GM23338 (cell line): Measurements from ENCODE around the gene CD1E. TPM values are rescaled to one million over a fixed set of nuclear protein-coding genes. Genes with fewer than 3 reads are reported as not detected.

Source experiments
- ATAC-seq: fragments of 200-7000 bp; cut with Tn5 transposase; 3 replicates; pipeline ENCODE4 v1.9.1; 2020
- DNase-seq: peaks from one replicate; pipeline ENCODE4 v3.0.0-alpha.2; 2015; ENCODE audit warnings: low spot score
- H2AFZ ChIP-seq: fragments of 200-600 bp; sonication (generic); 2 replicates; pipeline ENCODE4 v1.8.0; 2016; ENCODE audit warnings: antibody characterized with exemption, mild to moderate bottlenecking, moderate library complexity
- H3F3A ChIP-seq: fragments of 200-600 bp; sonication (generic); replicated peaks from 2 replicates; pipeline ENCODE4 v1.8.0; 2017; ENCODE audit warnings: antibody characterized with exemption, mixed run types, low read depth
- H3K27ac ChIP-seq: fragments of 200-600 bp; sonication (generic); 2 replicates; pipeline ENCODE4 v1.6.1; 2016; ENCODE audit warnings: low read depth
- H3K27me3 ChIP-seq: fragments of 200-600 bp; sonication (generic); 2 replicates; pipeline ENCODE4 v1.8.0; 2016; ENCODE audit warnings: mild to moderate bottlenecking, mixed run types, moderate library complexity; ENCODE audit not compliant: insufficient read depth
- H3K36me3 ChIP-seq: fragments of 200-600 bp; sonication (generic); 2 replicates; pipeline ENCODE4 v1.8.0; 2016; ENCODE audit warnings: mild to moderate bottlenecking; ENCODE audit not compliant: insufficient read depth
- H3K4me1 ChIP-seq: fragments of 200-600 bp; sonication (generic); 2 replicates; pipeline ENCODE4 v1.8.0; 2016; ENCODE audit warnings: mild to moderate bottlenecking, moderate library complexity; ENCODE audit not compliant: insufficient read depth
- H3K4me2 ChIP-seq: fragments of 200-600 bp; sonication (generic); 2 replicates; pipeline ENCODE4 v1.7.1; 2017; ENCODE audit warnings: mixed run types
- H3K4me3 ChIP-seq: fragments of 200-600 bp; sonication (generic); 2 replicates; pipeline ENCODE4 v1.6.1; 2016; ENCODE audit warnings: mixed run types
- H3K79me2 ChIP-seq: fragments of 200-600 bp; sonication (generic); replicated peaks from 2 replicates; pipeline ENCODE4 v1.8.0; 2017; ENCODE audit warnings: mild to moderate bottlenecking; ENCODE audit not compliant: insufficient read depth
- H3K9me2 ChIP-seq: fragments of 200-600 bp; sonication (generic); 2 replicates; pipeline ENCODE4 v1.8.0; 2017; ENCODE audit not compliant: insufficient read depth
- H4K20me1 ChIP-seq: fragments of 200-600 bp; sonication (generic); replicated peaks from 2 replicates; pipeline ENCODE4 v1.8.0; 2017; ENCODE audit warnings: mild to moderate bottlenecking; ENCODE audit not compliant: insufficient read depth
- H3K27ac Mint-ChIP-seq: 2 replicates; pipeline ENCODE4 v1.8.0; 2020; ENCODE audit warnings: inconsistent platforms, mild to moderate bottlenecking, moderate library complexity, mixed read lengths
- H3K27me3 Mint-ChIP-seq: 3 replicates; pipeline ENCODE4 v1.8.0; 2022; ENCODE audit warnings: low read depth, mild to moderate bottlenecking, moderate library complexity, mixed read lengths, inconsistent platforms; ENCODE audit not compliant: insufficient read depth, poor library complexity
- H3K36me3 Mint-ChIP-seq: 3 replicates; pipeline ENCODE4 v1.8.0; 2021; ENCODE audit warnings: low read depth, mild to moderate bottlenecking, inconsistent platforms, moderate library complexity, mixed read lengths
- H3K4me1 Mint-ChIP-seq: 3 replicates; pipeline ENCODE4 v1.8.0; 2020; ENCODE audit warnings: mild to moderate bottlenecking, inconsistent platforms, mixed read lengths
- H3K4me3 Mint-ChIP-seq: 3 replicates; pipeline ENCODE4 v1.8.0; 2021; ENCODE audit warnings: moderate library complexity, mild to moderate bottlenecking, inconsistent platforms, mixed read lengths
- H3K9me3 Mint-ChIP-seq: 3 replicates; pipeline ENCODE4 v1.8.0; 2020; ENCODE audit warnings: moderate library complexity, mild to moderate bottlenecking, inconsistent platforms, mixed read lengths
- CREB1 ChIP-seq: fragments of 250-450 bp; sonication (Bioruptor Pico); IDR thresholded peaks from 2 replicates; pipeline ENCODE4 v1.5.0; 2020; ENCODE audit warnings: low read depth, mild to moderate bottlenecking, moderate library complexity
- EZH2 ChIP-seq: fragments of 200-600 bp; sonication (generic); IDR thresholded peaks from one replicate; pipeline ENCODE4 v1.8.0; 2017; ENCODE audit warnings: antibody characterized with exemption, mild to moderate bottlenecking, low read depth; ENCODE audit not compliant: unreplicated experiment
- EZH2phosphoT487 ChIP-seq: fragments of 200-600 bp; sonication (generic); IDR thresholded peaks from one replicate; pipeline ENCODE4 v1.8.1; 2018; ENCODE audit warnings: antibody characterized with exemption; ENCODE audit not compliant: unreplicated experiment
- JUNB ChIP-seq: IDR thresholded peaks from one replicate; pipeline ENCODE4 v1.6.1; 2016; ENCODE audit warnings: antibody characterized with exemption; ENCODE audit not compliant: unreplicated experiment
- NANOG ChIP-seq: IDR thresholded peaks from 2 replicates; pipeline ENCODE4 v1.6.1; 2016; ENCODE audit warnings: antibody characterized with exemption, borderline replicate concordance
- POLR2AphosphoS5 ChIP-seq: IDR thresholded peaks from 2 replicates; pipeline ENCODE4 v1.6.1; 2016; ENCODE audit warnings: antibody characterized with exemption, low read depth
- STAT1 ChIP-seq: IDR thresholded peaks from one replicate; pipeline ENCODE4 v1.6.1; 2016; ENCODE audit warnings: antibody characterized with exemption; ENCODE audit not compliant: unreplicated experiment
- ZNF114 ChIP-seq: fragments of 250-450 bp; sonication (Bioruptor Pico); IDR thresholded peaks from 2 replicates; pipeline ENCODE4 v1.5.0; 2020; ENCODE audit warnings: mild to moderate bottlenecking, moderate library complexity
- ZNF331 ChIP-seq: fragments of 250-450 bp; sonication (Bioruptor Pico); IDR thresholded peaks from 2 replicates; pipeline ENCODE4 v1.5.0; 2020; ENCODE audit warnings: low read depth, mild to moderate bottlenecking, moderate library complexity
- polyA plus RNA-seq: library from polyadenylated mRNA; unstranded; fragments of >200 nt; fragmentation: Nextera tagmentation; extraction: Ambion mirVana; gene quantifications from 2 replicates; pipeline ENCODE4 v1.2.1, GENCODE V29; 2016
- total RNA-seq: library from RNA; depleted of rRNA; stranded (reverse); fragments of >200 nt; shearing (Covaris generic); gene quantifications from 2 replicates; pipeline ENCODE4 v1.2.3, GENCODE V29; 2014
- TF ChIP-seq, protein P1 (sequence below): fragments of 250-450 bp; sonication (Bioruptor Pico); IDR thresholded peaks from 2 replicates; pipeline ENCODE4 v1.5.0; 2020; ENCODE audit warnings: mild to moderate bottlenecking, moderate library complexity
- TF ChIP-seq, protein P2 (sequence below): IDR thresholded peaks from one replicate; pipeline ENCODE4 v1.6.1; 2018; ENCODE audit warnings: antibody characterized with exemption; ENCODE audit not compliant: unreplicated experiment
- TF ChIP-seq, protein P3 (sequence below), 2 experiments: fragments of 200-600 bp in 1 of 2; sonication (generic) in 1 of 2; conservative IDR thresholded peaks; 2 replicates each; pipeline versions ENCODE4 v1.5.1 to v1.6.1; 2016 to 2017; ENCODE audit warnings: antibody characterized with exemption in 2 of 2, low read depth in 2 of 2, mild to moderate bottlenecking in 2 of 2, moderate library complexity in 1 of 2
- TF ChIP-seq, protein P4 (sequence below): IDR thresholded peaks from 2 replicates; pipeline ENCODE4 v1.6.1; 2016; ENCODE audit warnings: antibody characterized with exemption

The CD1E gene
- total and polyA plus RNA-seq, 2 experiments from 2014 or later: not detected

DNA sequence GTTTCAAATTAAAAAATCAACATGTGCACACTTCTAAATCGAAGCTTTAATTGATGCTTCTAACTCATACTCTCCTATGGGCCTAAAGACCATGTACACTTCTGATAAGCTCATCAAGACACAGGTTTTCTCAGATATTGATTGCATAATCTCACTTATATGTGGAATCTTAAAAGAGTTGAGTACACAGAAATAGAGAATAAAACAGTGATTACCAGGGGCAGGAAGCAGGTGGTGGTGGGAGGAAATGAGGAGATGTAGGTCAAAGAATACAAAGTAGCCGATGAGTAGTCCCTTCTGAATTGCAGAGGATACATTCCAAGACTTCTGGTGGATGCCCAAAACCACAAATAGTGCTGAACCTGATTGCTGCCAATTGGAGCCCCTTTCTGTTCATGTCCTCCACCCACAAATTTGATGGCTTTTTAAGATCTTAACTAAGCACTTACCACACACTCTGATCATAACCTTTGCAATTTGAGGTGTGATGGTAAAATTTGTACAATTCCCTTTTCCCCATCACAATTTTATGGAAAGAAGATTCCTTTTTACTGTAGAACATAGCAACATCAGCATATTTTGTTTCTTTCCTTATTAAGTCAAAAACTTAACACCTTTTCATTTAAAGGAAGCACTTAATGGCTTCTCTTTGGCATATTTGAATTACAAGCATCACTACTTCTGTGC is 19.0 kb upstream of the CD1E start:
- no peaks in the 10 kb centered on the region for H3K27me3 Mint-ChIP-seq
- H3F3A ChIP-seq: no peaks in the 10 kb centered on the region
- no peak overlapping the region for H3K27ac Mint-ChIP-seq

More for the DNA sequence above, 19.0 kb upstream of the CD1E start:
- H3K36me3 ChIP-seq: no peaks in the 10 kb centered on the region
- H2AFZ ChIP-seq: peak overlapping the region; percentile 19; the same call in 1 of the 2 replicates
- no peaks in the 10 kb centered on the region for H3K27me3 ChIP-seq
- H3K4me3 Mint-ChIP-seq: no peak overlapping the region
- H3K36me3 Mint-ChIP-seq: no peaks in the 10 kb centered on the region
- no peaks in the 10 kb centered on the region; the same call in 1 of the 2 replicates for H4K20me1 ChIP-seq
- no peaks in the 10 kb centered on the region; the same call in 2 of the 3 replicates for H3K9me3 Mint-ChIP-seq
- H3K4me2 ChIP-seq: no peak overlapping the region
- H3K79me2 ChIP-seq: no peaks in the 10 kb centered on the region
- TF ChIP-seq POLR2AphosphoS5 (no peak), STAT1 (no peak), NANOG (no peak), ZNF114 (CRISPR knock-in tag) (no peak), CREB1 (CRISPR knock-in tag) (no peak), EZH2phosphoT487 (no peak), EZH2 (no peak), JUNB (no peak), ZNF331 (CRISPR knock-in tag) (no peak)
- TF ChIP-seq, protein P1, sequence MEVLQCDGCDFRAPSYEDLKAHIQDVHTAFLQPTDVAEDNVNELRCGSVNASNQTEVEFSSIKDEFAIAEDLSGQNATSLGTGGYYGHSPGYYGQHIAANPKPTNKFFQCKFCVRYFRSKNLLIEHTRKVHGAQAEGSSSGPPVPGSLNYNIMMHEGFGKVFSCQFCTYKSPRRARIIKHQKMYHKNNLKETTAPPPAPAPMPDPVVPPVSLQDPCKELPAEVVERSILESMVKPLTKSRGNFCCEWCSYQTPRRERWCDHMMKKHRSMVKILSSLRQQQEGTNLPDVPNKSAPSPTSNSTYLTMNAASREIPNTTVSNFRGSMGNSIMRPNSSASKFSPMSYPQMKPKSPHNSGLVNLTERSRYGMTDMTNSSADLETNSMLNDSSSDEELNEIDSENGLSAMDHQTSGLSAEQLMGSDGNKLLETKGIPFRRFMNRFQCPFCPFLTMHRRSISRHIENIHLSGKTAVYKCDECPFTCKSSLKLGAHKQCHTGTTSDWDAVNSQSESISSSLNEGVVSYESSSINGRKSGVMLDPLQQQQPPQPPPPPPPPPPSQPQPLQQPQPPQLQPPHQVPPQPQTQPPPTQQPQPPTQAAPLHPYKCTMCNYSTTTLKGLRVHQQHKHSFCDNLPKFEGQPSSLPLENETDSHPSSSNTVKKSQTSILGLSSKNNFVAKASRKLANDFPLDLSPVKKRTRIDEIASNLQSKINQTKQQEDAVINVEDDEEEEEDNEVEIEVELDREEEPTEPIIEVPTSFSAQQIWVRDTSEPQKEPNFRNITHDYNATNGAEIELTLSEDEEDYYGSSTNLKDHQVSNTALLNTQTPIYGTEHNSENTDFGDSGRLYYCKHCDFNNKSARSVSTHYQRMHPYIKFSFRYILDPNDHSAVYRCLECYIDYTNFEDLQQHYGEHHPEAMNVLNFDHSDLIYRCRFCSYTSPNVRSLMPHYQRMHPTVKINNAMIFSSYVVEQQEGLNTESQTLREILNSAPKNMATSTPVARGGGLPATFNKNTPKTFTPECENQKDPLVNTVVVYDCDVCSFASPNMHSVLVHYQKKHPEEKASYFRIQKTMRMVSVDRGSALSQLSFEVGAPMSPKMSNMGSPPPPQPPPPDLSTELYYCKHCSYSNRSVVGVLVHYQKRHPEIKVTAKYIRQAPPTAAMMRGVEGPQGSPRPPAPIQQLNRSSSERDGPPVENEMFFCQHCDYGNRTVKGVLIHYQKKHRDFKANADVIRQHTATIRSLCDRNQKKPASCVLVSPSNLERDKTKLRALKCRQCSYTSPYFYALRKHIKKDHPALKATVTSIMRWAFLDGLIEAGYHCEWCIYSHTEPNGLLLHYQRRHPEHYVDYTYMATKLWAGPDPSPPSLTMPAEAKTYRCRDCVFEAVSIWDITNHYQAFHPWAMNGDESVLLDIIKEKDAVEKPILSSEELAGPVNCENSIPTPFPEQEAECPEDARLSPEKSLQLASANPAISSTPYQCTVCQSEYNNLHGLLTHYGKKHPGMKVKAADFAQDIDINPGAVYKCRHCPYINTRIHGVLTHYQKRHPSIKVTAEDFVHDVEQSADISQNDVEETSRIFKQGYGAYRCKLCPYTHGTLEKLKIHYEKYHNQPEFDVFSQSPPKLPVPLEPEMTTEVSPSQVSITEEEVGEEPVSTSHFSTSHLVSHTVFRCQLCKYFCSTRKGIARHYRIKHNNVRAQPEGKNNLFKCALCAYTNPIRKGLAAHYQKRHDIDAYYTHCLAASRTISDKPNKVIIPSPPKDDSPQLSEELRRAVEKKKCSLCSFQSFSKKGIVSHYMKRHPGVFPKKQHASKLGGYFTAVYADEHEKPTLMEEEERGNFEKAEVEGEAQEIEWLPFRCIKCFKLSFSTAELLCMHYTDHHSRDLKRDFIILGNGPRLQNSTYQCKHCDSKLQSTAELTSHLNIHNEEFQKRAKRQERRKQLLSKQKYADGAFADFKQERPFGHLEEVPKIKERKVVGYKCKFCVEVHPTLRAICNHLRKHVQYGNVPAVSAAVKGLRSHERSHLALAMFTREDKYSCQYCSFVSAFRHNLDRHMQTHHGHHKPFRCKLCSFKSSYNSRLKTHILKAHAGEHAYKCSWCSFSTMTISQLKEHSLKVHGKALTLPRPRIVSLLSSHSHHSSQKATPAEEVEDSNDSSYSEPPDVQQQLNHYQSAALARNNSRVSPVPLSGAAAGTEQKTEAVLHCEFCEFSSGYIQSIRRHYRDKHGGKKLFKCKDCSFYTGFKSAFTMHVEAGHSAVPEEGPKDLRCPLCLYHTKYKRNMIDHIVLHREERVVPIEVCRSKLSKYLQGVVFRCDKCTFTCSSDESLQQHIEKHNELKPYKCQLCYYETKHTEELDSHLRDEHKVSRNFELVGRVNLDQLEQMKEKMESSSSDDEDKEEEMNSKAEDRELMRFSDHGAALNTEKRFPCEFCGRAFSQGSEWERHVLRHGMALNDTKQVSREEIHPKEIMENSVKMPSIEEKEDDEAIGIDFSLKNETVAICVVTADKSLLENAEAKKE (CRISPR knock-in tag): no peak
- TF ChIP-seq, protein P2, sequence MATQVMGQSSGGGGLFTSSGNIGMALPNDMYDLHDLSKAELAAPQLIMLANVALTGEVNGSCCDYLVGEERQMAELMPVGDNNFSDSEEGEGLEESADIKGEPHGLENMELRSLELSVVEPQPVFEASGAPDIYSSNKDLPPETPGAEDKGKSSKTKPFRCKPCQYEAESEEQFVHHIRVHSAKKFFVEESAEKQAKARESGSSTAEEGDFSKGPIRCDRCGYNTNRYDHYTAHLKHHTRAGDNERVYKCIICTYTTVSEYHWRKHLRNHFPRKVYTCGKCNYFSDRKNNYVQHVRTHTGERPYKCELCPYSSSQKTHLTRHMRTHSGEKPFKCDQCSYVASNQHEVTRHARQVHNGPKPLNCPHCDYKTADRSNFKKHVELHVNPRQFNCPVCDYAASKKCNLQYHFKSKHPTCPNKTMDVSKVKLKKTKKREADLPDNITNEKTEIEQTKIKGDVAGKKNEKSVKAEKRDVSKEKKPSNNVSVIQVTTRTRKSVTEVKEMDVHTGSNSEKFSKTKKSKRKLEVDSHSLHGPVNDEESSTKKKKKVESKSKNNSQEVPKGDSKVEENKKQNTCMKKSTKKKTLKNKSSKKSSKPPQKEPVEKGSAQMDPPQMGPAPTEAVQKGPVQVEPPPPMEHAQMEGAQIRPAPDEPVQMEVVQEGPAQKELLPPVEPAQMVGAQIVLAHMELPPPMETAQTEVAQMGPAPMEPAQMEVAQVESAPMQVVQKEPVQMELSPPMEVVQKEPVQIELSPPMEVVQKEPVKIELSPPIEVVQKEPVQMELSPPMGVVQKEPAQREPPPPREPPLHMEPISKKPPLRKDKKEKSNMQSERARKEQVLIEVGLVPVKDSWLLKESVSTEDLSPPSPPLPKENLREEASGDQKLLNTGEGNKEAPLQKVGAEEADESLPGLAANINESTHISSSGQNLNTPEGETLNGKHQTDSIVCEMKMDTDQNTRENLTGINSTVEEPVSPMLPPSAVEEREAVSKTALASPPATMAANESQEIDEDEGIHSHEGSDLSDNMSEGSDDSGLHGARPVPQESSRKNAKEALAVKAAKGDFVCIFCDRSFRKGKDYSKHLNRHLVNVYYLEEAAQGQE: no peak
- TF ChIP-seq, protein P3, sequence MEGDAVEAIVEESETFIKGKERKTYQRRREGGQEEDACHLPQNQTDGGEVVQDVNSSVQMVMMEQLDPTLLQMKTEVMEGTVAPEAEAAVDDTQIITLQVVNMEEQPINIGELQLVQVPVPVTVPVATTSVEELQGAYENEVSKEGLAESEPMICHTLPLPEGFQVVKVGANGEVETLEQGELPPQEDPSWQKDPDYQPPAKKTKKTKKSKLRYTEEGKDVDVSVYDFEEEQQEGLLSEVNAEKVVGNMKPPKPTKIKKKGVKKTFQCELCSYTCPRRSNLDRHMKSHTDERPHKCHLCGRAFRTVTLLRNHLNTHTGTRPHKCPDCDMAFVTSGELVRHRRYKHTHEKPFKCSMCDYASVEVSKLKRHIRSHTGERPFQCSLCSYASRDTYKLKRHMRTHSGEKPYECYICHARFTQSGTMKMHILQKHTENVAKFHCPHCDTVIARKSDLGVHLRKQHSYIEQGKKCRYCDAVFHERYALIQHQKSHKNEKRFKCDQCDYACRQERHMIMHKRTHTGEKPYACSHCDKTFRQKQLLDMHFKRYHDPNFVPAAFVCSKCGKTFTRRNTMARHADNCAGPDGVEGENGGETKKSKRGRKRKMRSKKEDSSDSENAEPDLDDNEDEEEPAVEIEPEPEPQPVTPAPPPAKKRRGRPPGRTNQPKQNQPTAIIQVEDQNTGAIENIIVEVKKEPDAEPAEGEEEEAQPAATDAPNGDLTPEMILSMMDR (conservative IDR thresholded peaks at IDR 0.05; ENCODE audit: low read depth in 2 of 2): no peak
- TF ChIP-seq, protein P4, sequence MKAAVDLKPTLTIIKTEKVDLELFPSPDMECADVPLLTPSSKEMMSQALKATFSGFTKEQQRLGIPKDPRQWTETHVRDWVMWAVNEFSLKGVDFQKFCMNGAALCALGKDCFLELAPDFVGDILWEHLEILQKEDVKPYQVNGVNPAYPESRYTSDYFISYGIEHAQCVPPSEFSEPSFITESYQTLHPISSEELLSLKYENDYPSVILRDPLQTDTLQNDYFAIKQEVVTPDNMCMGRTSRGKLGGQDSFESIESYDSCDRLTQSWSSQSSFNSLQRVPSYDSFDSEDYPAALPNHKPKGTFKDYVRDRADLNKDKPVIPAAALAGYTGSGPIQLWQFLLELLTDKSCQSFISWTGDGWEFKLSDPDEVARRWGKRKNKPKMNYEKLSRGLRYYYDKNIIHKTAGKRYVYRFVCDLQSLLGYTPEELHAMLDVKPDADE: no peak
- no peak for ATAC-seq
- H3K4me3 ChIP-seq: no peak overlapping the region
- no peaks in the 10 kb centered on the region for H3K4me1 ChIP-seq
- no peak for DNase-seq
- H3K4me1 Mint-ChIP-seq: no peaks in the 10 kb centered on the region
- no peaks in the 10 kb centered on the region for H3K9me2 ChIP-seq
- H3K27ac ChIP-seq: no peak overlapping the region
